HG03196 (cell line): ENCODE results near the gene SURF2.

Experiments used
- ATAC-seq: cut with Tn5 transposase; IDR thresholded peaks from one replicate; pipeline ENCODE4 v1.9.1; 2021; ENCODE audit not compliant: unreplicated experiment

The SURF2 gene

DNA sequence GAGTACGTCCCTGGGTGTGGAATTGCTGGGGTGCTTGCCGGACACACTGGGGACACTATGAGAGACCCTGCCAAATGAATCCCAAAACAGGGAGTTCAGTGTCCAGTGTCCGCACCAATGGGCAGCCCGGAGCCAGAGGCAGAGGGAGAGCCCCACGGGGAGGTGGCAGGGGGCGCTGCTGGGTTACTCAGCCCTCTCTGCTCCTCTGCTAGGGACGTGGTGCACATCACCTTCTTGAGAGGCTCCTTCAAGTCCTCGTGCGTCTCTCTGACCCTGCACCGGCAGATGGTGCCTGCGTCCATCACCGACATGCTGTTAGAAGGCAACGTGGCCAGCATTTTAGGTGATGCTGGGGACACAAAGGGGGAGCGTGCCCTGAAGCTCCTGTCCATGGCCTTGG is 40.6 kb downstream of the SURF2 start:
- no peak for ATAC-seq

DNA sequence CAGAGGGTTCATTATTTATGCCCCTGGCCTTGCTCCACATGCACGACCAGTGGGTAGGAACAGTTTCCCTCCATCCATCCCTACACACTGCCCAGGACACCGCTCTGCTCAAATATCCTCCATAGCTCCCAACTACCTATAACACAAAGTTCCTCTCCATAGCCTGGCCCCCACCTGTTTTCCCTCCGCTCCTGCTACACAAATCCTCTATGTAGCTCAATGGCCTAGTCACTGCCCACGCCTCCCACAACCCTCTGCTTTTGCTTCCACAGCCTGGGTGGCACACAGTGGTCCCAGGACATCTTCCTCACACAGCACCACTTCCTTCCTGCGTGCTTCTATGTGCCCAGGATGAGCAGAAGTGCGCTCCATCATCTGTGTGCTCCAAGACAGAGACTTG is 41.0 kb downstream of the SURF2 start:
- no peak for ATAC-seq

DNA sequence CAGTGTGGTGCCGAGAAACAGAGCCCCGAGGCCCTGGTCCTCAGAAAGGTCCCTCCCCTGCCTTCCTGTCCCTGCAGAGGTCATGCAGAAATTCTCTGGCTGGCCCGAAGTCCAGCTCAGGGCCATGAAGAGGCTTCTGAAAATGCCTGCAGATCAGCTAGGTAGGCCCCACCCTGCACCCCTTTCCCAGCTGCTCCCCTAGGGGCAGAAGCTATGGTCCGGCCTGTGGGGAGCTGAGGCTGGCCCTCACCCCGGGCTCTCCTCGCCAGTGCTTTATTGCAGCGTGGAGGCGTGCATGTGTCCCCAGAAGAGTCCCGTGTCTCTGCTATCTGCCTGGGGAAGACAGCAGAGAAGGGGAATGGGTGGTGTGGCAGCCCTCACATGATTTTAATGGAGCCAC is 41.5 kb downstream of the SURF2 start:
- ATAC-seq = no peak

DNA sequence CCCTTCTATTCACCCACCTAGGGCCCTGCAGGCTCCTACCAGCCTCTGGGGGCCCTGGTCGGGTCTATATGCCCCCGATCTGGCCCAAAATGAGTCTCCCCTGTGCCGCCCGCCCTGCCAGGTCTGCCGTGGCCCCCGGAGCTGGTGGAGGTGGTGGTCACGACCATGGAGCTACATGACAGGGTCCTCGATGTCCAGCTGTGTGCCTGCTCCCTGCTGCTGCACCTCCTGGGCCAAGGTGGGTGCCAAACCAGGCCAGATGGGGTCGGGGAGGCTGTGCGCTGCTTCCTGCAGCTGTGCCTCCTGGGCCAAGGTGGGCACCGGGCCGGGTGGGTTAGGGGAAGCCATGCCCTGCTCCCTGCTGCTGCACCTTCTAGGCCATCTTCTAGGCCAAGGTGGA is 43.9 kb downstream of the SURF2 start:
- no peak for ATAC-seq

DNA sequence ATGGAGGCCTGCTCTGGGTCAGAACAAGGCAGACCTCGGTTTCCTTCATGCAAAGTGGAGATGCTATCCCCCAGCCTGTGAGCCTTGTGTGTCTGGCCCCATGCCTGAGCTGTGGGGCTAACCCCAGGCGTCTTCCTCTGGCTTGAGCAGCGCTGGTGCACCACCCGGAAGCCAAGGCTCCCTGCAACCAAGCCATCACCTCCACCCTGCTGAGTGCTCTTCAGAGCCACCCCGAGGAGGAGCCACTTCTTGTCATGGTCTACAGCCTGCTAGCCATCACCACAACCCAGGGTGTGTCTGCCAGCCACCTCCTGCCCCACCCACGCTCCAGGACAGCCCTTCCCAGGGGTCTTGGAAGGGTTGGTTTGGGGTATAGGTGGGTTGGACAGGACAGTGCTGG is 45.2 kb downstream of the SURF2 start:
- no peak for ATAC-seq

DNA sequence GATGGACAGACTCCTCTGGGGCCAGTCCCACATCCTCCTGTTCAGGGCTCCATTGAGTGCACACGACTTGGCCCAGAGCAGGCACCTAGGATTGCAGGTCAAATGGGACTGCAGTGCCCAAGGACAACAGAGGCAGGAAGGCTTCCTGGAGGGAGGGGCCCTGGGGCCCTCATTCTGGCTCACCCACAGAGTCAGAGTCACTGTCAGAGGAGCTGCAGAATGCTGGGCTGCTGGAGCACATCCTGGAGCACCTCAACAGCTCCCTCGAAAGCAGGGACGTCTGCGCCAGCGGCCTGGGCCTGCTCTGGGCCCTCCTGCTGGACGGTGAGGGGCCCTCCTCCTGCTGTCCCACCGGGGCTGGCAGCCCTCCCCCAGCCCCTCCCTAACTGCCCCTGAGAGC is 46.3 kb downstream of the SURF2 start:
- no peak for ATAC-seq

DNA sequence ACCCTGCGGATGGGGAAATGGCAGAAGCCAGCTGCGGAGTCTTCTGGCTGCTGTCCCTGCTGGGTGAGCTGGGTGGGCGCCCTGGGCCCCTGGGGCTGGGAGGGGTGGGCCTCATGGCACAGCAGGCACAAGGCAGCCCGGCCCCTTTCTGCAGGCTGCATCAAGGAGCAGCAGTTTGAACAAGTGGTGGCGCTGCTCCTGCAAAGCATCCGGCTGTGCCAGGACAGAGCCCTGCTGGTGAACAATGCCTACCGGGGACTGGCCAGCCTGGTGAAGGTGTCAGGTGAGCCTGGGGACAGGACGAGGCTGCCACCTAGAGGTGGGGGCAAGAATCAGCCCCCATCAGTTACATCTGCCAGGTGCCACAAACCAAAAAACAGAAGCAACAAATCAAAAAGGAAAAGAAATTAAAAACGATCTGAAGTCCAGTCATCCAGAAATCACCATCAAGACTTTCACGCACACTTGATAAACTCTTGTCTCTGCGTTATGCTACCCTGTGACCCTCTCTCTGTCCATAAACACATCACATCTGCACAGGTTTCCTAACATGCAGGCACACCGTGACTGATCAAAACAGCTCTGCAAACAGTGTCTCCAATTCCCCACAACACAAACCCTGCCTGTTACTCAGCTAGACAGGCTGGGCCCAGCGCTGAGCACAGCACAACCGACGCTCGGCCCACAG is 47.6 kb downstream of the SURF2 start:
- ATAC-seq = no peak

DNA sequence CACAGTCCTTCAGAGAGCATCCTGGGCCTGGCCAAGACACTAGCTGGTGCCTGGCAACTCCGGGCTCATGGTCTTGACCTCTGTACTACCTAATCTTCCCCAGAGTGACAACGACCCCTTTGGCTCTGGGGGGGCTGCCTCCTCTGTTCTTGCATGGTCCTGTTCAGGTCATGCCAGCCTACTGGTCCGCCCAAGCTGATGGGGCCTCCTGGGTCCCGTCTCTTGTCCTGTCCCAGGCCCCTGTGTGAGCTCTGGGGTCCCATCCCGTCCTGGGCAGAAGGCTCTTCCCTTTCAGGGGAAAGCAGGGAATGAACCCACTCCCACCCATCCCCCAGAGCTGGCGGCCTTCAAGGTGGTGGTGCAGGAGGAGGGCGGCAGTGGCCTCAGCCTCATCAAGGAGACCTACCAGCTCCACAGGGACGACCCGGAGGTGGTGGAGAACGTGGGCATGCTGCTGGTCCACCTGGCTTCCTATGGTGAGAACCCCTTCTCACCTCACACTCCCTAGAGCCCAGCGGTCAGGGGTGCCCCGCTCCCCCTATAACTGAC is 48.2 kb downstream of the SURF2 start:
- ATAC-seq = no peak

DNA sequence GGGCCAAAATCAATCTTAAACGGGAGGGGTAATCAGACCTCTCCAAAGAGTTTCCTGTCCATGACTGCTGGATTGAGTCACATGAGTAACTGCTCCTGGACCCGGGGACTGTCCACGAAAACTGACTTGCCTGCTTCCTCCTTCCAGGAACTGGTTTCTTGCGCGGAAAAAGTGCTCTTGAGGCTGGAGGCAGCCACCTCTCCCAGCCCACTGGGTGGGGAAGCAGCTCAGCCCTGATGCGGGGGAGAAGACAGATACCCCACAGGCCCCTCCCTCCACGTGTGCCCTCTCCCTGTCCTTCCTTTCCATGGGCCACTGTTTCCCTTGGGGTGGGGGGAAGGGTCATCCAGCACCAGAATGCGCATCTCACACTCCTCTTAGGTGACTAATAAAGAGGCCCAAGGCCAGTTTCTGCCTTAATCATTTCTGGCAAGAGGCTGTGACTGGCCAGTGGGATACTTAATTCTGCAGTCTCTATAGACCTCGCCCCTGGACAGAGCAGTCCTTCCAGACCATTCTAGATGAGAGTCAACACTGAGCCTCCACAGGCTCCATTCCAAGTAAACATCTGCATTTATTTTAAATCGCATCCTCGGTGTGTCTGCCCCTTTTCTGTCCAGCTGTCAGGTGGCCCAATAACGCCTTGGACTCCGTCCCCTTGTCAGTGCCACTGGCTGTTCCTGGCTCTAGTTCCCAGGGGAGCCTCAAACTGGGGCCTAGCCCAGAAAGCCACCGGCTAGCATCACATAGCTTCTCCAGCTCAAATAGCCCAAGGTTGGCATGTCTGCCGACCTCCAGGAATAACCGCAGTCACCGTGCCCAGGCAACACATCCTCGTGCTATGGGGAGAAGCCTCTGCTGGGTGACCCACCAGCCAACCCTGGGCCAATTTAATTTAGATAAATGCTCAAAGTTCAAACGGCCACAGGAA is 49.4 kb downstream of the SURF2 start:
- no peak for ATAC-seq

DNA sequence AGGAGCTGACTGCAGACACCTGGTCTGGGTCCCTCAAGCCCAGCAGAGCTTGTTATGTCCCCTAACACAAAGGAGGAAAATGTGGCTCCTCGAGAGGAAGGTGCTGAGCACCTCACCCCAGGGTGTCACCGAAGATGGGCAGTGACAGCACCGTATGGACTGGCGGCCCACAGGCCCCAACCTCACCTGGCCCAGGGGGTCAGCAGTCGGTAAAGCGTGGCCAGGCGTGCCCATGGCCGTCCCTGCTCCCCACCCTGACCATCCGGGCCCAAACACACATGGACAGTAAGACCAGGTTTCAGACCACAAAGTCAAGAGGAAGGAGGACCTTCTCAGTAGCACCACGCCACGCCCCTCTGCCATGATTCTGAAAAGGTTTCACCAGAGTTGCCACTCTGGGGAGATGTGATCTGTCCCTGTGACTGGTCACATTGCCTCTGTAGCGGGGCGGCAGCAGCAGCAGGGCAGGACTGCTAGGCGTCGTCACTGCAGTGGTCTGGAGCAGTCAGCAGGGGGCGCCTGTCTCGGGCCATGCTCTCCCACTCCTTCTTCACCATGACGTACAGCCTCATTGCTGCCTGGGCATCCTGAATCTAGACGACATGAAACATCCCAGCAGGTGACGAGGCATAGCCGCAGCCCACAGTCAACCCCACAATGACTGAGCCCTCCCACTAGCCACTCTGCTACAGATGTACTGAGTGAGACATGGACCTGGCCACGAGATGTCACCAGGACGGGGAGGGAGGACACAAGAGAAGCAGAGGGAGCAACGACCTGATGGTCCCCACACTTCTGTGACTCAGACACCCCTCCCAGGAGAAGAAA is 50.3 kb downstream of the SURF2 start:
- ATAC-seq = no peak

DNA sequence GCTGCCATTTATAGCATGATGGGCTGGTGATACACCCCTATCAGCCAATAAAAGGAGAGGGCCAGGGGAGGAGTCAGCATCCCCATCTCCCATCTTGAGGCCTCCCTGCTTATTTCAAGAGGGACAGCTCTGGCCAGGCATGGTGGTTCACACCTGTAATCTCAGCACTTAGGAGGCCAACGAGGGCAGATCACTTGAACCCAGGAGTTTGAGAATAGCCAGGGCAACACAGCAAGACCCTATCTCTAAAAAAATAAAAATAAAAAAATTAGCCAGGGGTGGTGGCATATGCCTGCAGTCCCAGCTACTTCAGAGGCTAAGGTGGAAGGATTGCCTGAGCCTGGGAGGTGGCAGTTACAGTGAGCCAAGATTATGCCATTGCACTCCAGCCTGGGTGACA is 51.7 kb downstream of the SURF2 start:
- no peak for ATAC-seq
